Embryonic facial prominence (tissue), 1 donor: ENCODE measurements around the gene SMIM35.

Experiments used
- DNase-seq: peaks from one replicate; pipeline ENCODE4 v3.0.0-alpha.2; 2016; ENCODE audit errors: extremely low spot score

SMIM35 gene

GRCh38 chr11:118058311-118059245 is 28.2 kb downstream of the SMIM35 start:
- no peak for DNase-seq

- no peak for DNase-seq
Observed at GRCh38 chr11:118057251-118058145, 29.3 kb downstream of the SMIM35 start.

- DNase-seq, result no peak
Observed at GRCh38 chr11:118056806-118057205, 30.0 kb downstream of the SMIM35 start.

GRCh38 chr11:118055966-118056365 is 30.8 kb downstream of the SMIM35 start:
- DNase-seq, result no peak

- no peak for DNase-seq
Observed at GRCh38 chr11:118054712-118055640, 31.8 kb downstream of the SMIM35 start.

- no peak for DNase-seq
Observed at GRCh38 chr11:118052581-118053206, 34.1 kb downstream of the SMIM35 start.

- DNase-seq, result no peak
Observed at GRCh38 chr11:118051611-118052461, 34.9 kb downstream of the SMIM35 start.

GRCh38 chr11:118051136-118051610 is 35.6 kb downstream of the SMIM35 start:
- no peak for DNase-seq

GRCh38 chr11:118050208-118050891 is 36.4 kb downstream of the SMIM35 start:
- DNase-seq, result no peak

- DNase-seq, result no peak
Observed at GRCh38 chr11:118049771-118050170, 37.0 kb downstream of the SMIM35 start.

GRCh38 chr11:118048472-118049370 is 38.0 kb downstream of the SMIM35 start:
- no peak for DNase-seq

GRCh38 chr11:118047749-118048148 is 39.0 kb downstream of the SMIM35 start:
- DNase-seq, result no peak

GRCh38 chr11:118046964-118047700 is 39.6 kb downstream of the SMIM35 start:
- no peak for DNase-seq

- DNase-seq, result no peak
Observed at GRCh38 chr11:118046051-118046963, 40.5 kb downstream of the SMIM35 start.

- no peak for DNase-seq
Observed at GRCh38 chr11:118045191-118045590, 41.6 kb downstream of the SMIM35 start.

GRCh38 chr11:118042796-118043195 is 44.0 kb downstream of the SMIM35 start:
- no peak for DNase-seq
